Activated naive CD8-positive, alpha-beta T cell treated with anti-CD3 and anti-CD28 coated beads, Interleukin-2, amount 50 U/mL, for 16 hours (primary cell): ENCODE results near the gene SIAH3.

ENCODE experiments used
- DNase-seq: peaks from one replicate; pipeline ENCODE4 v3.0.0-alpha.2; 2020; ENCODE audit warnings: low read depth, low spot score

The SIAH3 gene

DNA sequence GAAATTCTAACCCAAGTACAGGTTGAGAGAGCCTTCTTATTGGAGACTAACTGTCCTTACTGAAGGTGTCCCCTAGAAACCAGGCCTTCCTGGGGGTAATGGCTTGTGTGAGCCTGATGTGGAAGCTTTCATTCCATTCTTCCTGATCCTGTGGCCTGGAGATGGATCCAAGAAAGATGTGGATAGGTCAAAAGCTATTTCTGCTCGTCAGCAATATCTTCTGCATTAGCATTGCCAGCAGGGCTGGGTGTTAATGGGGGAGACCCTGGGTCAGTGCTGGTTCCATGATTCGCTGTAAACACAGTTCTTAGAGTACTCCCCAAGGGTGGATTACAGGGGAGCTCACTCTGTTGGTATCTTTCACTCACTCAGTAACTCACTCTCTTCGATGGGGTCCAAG is 106.6 kb downstream of the SIAH3 start:
- DNase-seq = no peak

DNA sequence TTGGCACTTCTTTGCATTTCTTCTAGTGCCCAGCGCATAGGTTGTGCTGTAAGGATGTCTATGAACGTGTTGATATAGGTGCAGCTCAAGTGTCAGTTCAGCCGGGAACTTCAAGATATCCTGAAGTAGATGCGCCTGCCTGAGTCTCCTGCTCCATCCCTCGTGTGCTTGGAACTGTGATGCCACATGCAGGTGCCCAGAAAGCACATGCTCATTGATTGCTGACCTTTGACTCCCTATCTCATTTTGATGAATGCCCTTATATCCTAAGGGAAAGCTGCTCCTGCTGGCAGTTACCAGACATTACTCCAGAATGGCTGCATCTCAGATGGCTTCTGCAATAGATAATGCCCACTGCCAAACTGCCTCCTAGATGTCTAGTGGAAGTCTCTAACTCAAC is 108.6 kb downstream of the SIAH3 start:
- no peak for DNase-seq

DNA sequence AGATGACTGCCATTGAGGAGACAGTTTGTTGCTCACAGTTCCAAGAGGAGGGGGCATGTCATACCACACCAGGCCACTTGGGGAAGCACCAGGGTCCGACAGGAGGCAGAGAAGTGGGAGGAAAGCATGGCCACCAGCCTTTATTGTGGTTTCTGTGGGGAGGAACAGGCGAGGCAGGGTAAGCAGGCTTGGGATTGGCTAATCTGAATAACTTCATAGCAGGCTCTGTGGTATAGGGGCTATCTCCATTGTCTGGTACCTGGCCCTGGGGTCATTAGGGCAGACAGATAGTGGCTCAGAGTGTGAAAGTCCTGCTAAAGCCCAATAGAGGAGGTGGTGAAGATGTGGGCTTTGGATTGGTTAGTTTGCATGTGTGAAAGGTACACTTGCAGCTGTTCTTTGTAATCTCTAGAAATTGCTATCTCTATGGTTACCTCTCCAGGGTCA is 114.0 kb downstream of the SIAH3 start:
- no peak for DNase-seq

DNA sequence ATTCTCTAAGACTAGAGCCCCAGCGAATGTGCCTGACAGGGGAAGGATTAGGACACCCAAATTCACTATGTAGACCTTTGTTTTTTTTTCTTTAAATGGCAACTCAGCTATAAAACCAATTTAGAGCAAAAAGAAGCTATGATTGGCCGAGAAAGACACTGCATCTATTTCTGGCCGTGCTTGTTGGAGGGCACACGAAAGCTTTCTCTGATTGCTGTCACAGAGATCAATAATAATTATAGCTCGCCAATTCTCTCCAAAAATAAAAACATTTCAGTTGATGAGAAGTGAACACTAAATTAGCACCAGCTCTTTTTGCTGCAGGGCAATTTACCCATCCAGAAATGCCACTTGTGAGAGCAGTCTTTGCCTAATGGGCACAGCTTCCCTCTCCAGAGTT is 118.2 kb downstream of the SIAH3 start:
- no peak for DNase-seq

DNA sequence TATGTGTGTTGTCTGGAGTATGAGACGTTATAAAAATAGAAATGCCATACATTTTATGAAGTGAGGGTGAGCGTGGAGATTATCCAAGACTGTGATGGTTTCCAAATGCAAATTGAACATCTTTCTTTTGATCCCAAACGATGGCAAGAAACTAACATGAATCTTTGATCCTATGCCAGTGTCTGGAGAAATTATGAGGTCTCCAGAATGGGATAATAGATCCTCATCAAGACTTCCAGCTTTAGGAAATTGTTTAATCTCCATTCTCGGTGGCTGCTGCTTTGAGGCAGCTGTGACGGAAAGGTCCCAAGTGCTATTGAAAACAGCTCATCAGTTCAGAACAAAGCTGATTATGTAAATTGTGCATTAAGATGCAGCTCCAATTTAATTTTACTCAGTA is 118.6 kb downstream of the SIAH3 start:
- no peak for DNase-seq

DNA sequence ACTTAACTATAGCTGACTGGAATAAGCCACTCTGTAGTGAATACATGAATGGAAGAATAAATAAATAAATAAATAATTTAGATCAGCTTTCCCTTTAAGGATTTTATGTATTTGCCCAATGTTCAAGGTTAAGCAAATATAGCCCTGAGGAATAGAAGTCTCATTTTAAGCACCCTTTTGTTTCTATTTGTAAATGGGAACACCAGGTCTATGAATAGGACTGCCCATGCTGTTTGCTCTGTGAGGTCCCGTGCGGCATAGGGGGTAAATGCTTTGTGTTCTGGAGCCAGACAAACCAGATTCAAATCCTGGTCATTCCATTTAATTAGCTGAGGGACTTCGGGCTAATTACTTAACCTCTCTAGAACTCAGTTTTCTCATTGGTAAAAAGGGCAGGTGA is 120.1 kb downstream of the SIAH3 start:
- DNase-seq = no peak

DNA sequence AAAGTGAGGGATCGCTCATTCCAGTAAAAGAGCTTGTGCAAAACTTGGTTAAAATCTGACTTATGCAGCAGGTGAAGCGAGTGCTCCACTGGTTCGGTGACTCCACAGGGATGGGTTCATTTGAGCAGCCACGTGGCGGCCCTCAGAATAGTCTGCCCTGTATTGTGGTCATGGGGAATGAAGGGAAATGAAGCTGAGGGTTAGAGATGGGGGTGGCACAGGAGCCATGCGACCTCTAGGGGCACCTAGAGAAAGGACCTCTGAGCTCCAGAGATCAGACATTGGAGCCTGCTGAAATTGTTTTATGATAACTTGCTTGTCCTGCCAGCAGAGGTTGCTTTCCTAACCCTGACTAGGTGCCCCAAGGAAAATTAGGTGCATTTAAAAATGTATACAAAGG is 122.8 kb downstream of the SIAH3 start:
- DNase-seq = no peak
